GM19239 (cell line): ENCODE data around the gene PIM2.

Experiments
- DNase-seq: peaks from one replicate; pipeline ENCODE4 v3.0.0; 2011; ENCODE audit warnings: low spot score; ENCODE audit not compliant: insufficient read length
- FAIRE-seq: peaks from 2 replicates; lab custom pipeline; 2011; peaks lifted over from hg19 to GRCh38; lab: Jason Lieb, UNC

The PIM2 gene

DNA sequence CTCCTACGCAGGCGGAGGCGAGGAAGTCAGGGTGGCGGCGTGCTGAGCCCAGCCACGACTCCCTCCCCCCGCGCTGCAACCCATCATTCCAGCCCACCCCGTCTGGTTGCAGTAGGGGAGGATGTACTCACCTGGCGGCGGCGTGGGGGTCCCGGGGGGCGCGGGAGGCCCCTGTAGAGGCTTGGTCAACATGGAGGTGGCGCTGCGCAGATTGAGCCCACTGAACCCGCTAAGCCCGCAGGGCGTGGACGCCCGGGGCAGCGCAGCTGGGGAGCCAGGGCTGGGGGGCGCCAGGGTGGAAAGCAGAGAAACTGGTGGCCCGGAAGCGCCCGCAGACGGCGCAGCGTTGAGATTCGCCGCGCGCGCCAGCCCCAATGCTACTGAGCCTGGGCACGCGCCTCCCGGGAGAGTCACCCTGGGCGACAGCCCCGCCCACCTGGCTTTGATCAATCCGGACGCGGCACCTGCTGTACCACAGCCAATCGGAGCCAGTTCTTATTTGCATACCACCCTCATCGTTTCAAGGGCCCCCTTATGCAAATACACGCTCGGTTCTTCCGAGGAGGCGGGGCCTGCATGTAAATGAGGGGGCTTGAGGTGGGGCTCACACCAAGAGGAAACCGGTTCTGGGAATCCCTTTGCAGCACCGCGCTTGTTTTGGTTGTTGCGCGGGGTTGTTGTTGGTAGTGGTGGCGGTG, at the start of gene PIM2:
PIM2 (minus strand) TSS at position 382 of the 698 bp plus-strand sequence; CDS start at position 192, 190 bp downstream.
- FAIRE-seq (peak; percentile 100), DNase-seq (peak; percentile 65)

- FAIRE-seq, result no peak
- no peak for DNase-seq
These were observed 49.6 kb upstream of the PIM2 start for GRCh38 chrX:48968377-48968776.

- DNase-seq (no peak), FAIRE-seq (no peak)
These were observed 48.2 kb upstream of the PIM2 start for GRCh38 chrX:48966796-48967579.

DNA sequence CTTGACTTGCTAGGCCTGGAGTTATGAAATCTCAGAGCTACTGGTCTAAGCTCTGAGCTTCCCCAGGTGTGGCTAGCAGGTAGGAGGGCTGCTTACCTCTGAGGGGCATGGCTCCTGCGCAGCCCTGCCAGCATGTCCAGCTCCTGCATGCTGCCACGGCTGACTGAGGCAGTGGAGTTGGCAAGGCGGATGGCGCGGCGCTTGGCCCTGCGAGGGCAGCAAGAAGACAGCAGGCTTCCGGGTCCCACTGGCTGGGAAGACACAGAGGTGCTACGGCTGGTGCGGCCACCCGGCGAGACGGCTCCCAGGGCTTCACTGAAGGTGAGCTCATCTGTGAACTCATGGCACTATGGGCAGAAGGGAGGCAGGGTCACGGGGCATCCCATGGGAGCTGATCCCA, 47.1 kb upstream of the PIM2 start:
- FAIRE-seq (no peak), DNase-seq (no peak)

DNA sequence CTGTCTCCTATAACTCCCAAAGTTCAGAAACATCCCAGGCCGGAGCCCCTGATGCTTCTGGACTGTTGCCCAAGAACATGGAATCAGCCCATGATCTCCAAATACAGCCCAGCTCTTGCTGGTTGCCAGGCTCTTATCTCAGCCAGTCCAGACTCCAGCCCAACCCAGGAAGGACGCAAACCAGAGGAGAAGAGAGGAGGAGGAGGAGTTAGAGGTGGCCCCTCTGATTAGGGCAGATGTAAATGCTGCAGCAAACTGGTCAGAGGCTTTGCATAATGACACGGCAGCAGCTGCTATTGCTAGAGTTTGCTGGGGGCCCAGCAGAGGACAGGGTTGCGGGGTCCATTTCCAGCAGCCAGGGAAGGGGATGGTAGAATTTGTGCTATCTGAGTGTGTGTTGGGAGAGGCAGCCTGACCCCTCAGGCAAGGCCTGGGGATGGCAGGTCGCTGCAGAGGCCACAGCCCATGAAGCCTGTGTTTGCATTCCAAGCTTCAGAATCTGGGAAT, 42.8 kb upstream of the PIM2 start:
- DNase-seq (no peak), FAIRE-seq (no peak)

DNA sequence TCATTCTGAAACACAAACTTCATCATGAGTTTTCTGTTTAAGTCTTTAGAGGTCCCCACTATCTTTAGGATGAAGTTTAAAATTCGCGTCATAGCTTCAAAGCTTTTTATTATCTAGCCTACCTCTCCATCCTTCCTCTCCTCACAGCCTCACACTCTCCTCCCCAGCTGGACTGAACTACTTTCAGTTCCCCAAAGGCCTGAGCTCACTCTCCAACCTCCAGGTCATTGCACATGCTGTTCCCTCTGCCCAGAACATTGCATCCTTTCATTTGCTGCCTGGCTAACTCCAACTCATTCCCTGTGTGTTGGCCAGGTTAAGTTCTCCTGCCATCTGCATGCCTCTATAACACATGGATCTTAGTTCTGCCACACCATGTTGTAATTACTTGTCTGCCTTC, 41.5 kb upstream of the PIM2 start:
- DNase-seq (no peak), FAIRE-seq (peak; percentile 97)

DNA sequence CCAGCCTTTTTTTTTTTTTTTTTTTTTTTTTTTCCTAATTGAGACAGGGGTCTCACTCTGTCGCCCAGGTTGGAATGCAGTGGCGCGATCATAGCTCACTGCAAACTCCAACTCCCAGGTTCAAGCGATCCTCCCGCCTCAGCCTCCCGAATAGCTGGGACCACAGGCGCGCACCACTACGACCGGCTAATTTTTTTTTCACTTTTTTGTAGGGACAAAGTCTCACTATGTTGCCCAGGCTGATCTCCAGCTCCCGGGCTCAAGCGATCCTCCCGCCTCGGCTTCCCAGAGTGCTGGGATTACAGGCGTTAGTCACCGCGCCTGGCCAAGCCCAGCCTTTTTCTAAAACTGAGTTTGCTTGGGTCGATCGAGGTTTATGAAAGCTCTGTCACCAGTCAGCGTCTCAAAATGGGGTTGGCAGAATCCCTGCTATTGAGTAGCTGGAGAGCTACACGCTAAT, 39.8 kb upstream of the PIM2 start:
- peak; percentile 68 for FAIRE-seq
- DNase-seq, result no peak

- DNase-seq (peak; percentile 80), FAIRE-seq (peak; percentile 100)
These were observed 39.2 kb upstream of the PIM2 start for GRCh38 chrX:48957827-48958634.

- DNase-seq, result peak; percentile 74
- FAIRE-seq, result no peak
These were observed 38.6 kb upstream of the PIM2 start, which contains the start of gene OTUD5 for GRCh38 chrX:48957477-48957826. OTUD5 (minus strand) TSS chrX:48957607; CDS start chrX:48957570, 37 bp downstream.

- DNase-seq (no peak), FAIRE-seq (peak; percentile 78)
These were observed 38.0 kb upstream of the PIM2 start for GRCh38 chrX:48956728-48957414.

- DNase-seq (no peak), FAIRE-seq (no peak)
These were observed 29.8 kb upstream of the PIM2 start for GRCh38 chrX:48948589-48948988.

DNA sequence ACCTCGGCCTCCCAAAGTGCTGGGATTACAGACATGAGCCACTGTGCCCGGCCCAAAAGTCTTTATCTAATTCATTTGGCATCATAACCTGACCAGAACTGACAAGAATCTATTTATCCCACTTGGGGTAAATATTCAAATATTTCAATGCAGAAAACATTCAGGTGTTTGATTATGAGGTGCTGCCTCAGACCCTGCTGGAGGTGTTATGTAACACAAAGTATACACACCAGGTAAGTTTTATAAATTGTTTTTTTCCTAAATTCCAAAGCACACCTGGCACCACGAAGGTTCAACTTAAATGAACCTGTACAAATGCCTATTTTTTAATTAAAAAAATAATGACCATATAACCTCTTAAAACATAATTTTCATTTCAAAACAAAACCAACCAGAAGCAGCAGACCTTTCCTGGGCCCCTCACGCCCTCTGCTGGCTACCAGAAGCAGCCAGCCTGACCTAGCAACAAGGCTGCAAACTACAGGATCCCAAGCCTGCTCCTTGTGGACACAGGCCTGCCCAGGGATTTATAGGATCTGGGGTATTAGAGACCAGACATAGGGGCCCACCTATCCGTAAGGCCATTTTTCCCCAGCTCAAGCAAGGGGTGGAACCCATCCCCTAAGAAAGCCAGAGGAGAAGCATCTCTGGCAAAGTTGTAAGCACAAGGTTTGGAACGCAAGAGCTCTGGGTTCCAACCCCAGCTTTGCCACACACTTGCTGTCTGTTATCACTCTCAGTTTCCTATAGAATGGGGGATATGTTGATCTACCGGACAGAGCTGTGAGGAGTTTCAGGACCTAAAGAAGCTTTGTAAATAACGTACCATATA, 26.9 kb upstream of the PIM2 start:
- DNase-seq (no peak), FAIRE-seq (peak; percentile 89)

DNA sequence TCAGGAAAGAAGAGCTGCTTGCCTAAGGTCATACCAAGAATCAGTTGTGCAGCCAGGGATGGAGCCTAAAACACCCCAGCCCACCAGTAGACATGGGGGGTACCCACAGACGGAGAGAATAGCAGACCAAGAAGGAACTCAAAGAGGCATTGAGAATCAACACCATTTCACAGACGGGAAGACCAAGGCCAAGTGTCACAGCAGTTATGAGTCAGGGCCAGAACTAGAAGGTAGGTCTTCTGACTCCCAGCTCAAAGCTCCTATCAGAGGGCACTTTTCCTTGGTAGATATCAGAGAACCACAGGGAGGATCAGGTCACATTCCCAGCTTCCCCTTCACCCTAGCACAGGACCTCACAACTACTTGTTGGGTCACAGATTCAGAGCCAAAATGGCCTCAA, 24.1 kb upstream of the PIM2 start:
- DNase-seq (no peak), FAIRE-seq (peak; percentile 53)

DNA sequence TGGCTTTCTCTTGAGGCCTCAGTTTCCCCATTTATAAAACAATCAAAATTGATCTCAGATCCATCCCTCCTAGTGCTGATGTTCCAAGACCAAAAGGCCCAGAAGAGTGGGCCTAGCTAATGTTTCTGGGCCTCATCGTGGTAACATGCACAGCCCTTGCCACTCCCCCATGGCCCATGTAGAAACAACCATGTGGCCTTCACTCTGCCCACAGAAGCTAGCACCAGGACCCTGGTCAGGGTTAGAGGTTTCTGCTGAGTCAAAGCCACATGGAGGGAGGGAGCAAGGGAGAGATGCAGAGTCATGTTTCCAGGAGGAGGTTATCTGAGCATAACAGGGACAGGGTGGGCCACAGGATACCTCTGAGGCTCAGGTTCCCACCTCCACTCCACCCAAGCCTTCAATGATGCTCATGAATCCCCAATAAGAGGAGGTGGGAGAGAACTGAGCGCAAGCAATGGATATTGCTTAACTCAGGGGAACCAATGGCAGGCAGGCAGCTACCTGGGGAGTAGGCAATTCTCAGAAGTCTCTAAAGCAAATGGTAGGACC, 21.7 kb upstream of the PIM2 start:
- DNase-seq, result no peak
- FAIRE-seq, result peak; percentile 64

DNA sequence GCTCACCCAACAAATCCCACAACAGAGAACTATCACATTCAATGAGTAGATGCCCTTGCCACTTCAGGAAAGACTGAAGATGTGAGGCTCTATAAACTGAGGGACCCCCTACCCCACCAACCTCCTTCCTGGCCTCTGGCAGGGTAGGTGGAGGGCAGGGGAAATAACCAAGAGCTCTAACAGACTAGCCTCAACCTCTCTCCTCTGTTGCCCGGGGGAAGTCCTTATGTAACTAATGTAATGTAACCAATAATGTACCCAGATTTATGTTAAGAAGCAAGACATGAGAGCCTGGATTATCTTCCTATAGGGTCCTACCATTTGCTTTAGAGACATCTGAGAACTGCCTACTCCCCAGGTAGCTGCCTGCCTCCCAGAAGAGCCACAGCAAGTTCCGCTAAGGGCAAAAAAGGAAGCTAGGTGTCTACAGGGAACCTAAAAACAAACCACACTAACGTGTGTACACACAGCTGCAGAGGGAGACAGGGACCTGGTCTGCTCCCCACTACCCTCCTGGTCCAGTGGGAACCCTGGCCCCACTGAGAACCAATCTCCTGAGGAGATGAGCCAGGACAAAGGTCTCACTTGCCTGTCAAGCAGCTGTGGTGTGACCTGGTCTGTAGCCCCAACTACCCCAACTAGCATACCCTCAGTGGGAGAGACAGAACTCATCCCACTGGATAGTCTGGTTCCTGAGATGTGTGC, 20.9 kb upstream of the PIM2 start:
- FAIRE-seq (no peak), DNase-seq (no peak)

DNA sequence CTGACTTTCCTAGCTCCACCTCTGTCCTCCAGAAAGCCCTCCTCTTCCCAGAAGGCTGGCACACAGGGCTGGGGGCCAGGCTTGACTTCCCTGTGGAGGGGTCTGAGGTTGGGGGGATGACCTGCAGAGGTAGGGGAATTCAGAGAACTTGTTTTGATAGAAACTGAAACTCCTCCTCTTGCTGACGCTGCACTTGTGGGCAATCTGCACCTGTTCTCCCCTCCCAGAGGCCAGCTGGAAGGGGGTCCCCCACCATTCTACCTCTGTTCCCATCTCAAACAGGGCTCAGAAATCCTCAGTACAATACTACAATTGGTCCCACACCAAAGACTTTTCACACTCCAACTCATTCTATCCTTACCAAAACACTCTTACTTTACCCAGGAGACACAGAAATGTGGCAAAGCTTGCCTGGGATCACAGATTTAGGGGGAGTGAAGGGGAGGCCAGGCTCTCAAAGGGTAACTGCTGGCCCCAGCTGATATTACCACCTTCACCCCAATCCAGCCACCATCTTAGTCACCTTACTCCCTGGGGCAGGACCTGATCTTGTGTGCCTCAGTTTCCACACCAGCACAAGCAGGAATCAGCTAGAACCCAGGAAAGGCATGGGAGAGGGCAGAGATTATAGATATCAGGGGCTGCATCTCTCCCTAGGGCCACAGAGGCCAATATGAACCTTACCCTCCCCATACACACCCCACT, 20.0 kb upstream of the PIM2 start:
- peak; percentile 99 for FAIRE-seq
- no peak for DNase-seq

- FAIRE-seq (peak; percentile 100), DNase-seq (no peak)
These were observed 18.5 kb upstream of the PIM2 start for GRCh38 chrX:48937054-48937907.
